ENCODE data around the gene ARHGAP1. TPM values are rescaled to one million over a fixed set of nuclear protein-coding genes. Genes with fewer than 3 reads are reported as not detected.
A peak's percentile ranks its signal among the peaks of the same experiment; 100 is the strongest.

The ARHGAP1 gene
- total and polyA plus RNA-seq, 2 of the 13 experiments (the other 11 are each of a cell fraction or from before 2014, with no cell fraction given): 18.6 to 30.3 TPM

DNA sequence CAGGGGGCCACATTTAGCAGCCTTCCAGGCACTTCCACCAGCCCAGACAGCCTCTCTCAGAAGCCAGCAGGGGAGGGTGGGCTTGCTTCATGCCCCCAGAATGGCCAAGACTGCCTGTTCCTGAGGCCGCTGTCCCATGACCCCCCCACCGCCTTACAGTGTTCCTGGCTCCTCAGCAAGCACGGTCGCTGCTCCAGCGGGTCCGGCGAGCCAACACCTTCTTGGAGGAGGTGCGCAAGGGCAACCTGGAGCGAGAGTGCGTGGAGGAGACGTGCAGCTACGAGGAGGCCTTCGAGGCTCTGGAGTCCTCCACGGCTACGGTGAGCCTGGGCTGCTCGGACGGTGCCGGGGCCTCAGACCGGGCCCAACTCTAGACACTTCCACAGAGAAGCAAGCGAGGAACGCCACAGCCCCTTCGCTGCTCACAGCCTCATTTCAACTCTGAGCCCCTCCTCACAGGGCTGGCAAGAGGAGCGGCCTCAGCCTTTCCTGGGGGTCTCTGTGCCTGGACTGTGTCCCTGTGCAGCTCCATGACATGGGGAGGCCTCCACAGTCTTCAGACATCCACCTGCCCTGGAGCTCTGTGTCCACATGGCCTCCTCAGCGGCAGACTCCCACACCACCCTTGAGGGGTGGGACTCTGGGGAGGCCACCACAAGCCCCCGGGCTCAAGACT, 19.3 kb upstream of the ARHGAP1 start (continued):
- TF ChIP-seq ZNF530 (CRISPR knock-in tag; IDR thresholded peaks at IDR 0.05; ENCODE audit: low read depth): no peak
- TF ChIP-seq, protein P1, sequence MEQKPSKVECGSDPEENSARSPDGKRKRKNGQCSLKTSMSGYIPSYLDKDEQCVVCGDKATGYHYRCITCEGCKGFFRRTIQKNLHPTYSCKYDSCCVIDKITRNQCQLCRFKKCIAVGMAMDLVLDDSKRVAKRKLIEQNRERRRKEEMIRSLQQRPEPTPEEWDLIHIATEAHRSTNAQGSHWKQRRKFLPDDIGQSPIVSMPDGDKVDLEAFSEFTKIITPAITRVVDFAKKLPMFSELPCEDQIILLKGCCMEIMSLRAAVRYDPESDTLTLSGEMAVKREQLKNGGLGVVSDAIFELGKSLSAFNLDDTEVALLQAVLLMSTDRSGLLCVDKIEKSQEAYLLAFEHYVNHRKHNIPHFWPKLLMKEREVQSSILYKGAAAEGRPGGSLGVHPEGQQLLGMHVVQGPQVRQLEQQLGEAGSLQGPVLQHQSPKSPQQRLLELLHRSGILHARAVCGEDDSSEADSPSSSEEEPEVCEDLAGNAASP (CRISPR knock-in tag; IDR thresholded peaks at IDR 0.05; ENCODE audit: borderline replicate concordance): no peak
- 0 out of 2 replicates have a peak, but pooled peaks have one; percentile 24 for TF ChIP-seq SMAD1 (CRISPR knock-in tag; IDR thresholded peaks at IDR 0.05; ENCODE audit: borderline replicate concordance, low read depth)
- no peak for TF ChIP-seq ZNF7 (CRISPR knock-in tag; IDR thresholded peaks at IDR 0.05)
- peak; percentile 99 for TF ChIP-seq AGO2 (optimal IDR thresholded peaks at IDR 0.05; ENCODE audit: low read depth, low read length)
- no peak for TF ChIP-seq ZSCAN31 (CRISPR knock-in tag; IDR thresholded peaks at IDR 0.05; ENCODE audit: low read depth)
- TF ChIP-seq MAFK (conservative IDR thresholded peaks at IDR 0.05 in 1 of 2, IDR thresholded peaks at IDR 0.05 in 1 of 2; ENCODE audit: low read length in 2 of 2): no peak
- TF ChIP-seq MED8 (CRISPR knock-in tag; IDR thresholded peaks at IDR 0.05; ENCODE audit: insufficient replicate concordance): no peak
- TF ChIP-seq, protein P2, sequence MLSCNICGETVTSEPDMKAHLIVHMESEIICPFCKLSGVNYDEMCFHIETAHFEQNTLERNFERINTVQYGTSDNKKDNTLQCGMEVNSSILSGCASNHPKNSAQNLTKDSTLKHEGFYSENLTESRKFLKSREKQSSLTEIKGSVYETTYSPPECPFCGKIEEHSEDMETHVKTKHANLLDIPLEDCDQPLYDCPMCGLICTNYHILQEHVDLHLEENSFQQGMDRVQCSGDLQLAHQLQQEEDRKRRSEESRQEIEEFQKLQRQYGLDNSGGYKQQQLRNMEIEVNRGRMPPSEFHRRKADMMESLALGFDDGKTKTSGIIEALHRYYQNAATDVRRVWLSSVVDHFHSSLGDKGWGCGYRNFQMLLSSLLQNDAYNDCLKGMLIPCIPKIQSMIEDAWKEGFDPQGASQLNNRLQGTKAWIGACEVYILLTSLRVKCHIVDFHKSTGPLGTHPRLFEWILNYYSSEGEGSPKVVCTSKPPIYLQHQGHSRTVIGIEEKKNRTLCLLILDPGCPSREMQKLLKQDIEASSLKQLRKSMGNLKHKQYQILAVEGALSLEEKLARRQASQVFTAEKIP (CRISPR knock-in tag; IDR thresholded peaks at IDR 0.05; ENCODE audit: borderline replicate concordance): no peak
- no peak for TF ChIP-seq ZNF556 (CRISPR knock-in tag; IDR thresholded peaks at IDR 0.05; ENCODE audit: borderline replicate concordance)
- no peak for TF ChIP-seq ARHGAP35 (CRISPR knock-in tag; IDR thresholded peaks at IDR 0.05; ENCODE audit: borderline replicate concordance)
- TF ChIP-seq NFYB (CRISPR knock-in tag; IDR thresholded peaks at IDR 0.05): no peak
- no peak for TF ChIP-seq KLF16 (CRISPR knock-in tag; IDR thresholded peaks at IDR 0.05)
- TF ChIP-seq FIP1L1 (IDR thresholded peaks at IDR 0.05; ENCODE audit: borderline replicate concordance, insufficient read depth, low read depth, low read length): no peak
- TF ChIP-seq, protein P3, sequence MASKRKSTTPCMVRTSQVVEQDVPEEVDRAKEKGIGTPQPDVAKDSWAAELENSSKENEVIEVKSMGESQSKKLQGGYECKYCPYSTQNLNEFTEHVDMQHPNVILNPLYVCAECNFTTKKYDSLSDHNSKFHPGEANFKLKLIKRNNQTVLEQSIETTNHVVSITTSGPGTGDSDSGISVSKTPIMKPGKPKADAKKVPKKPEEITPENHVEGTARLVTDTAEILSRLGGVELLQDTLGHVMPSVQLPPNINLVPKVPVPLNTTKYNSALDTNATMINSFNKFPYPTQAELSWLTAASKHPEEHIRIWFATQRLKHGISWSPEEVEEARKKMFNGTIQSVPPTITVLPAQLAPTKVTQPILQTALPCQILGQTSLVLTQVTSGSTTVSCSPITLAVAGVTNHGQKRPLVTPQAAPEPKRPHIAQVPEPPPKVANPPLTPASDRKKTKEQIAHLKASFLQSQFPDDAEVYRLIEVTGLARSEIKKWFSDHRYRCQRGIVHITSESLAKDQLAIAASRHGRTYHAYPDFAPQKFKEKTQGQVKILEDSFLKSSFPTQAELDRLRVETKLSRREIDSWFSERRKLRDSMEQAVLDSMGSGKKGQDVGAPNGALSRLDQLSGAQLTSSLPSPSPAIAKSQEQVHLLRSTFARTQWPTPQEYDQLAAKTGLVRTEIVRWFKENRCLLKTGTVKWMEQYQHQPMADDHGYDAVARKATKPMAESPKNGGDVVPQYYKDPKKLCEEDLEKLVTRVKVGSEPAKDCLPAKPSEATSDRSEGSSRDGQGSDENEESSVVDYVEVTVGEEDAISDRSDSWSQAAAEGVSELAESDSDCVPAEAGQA (IDR thresholded peaks at IDR 0.05; ENCODE audit: low read depth): no peak
- TF ChIP-seq, protein P3 (CRISPR knock-in tag; IDR thresholded peaks at IDR 0.05; ENCODE audit: borderline replicate concordance): no peak
- TF ChIP-seq ZMAT3 (CRISPR knock-in tag; conservative IDR thresholded peaks at IDR 0.05): no peak; the same call in 1 of the 2 replicates
- no peak for TF ChIP-seq ZBTB7B (CRISPR knock-in tag; IDR thresholded peaks at IDR 0.05)
- TF ChIP-seq KDM6A (CRISPR knock-in tag; IDR thresholded peaks at IDR 0.05; ENCODE audit: low read depth): no peak
- no peak for TF ChIP-seq SETDB1 (CRISPR knock-in tag; IDR thresholded peaks at IDR 0.05; ENCODE audit: borderline replicate concordance)
- no peak for TF ChIP-seq ZNF703 (CRISPR knock-in tag; IDR thresholded peaks at IDR 0.05; ENCODE audit: borderline replicate concordance)

All from HepG2 (cell line).